ENCODE measurements around the gene PTCD1.

DNA sequence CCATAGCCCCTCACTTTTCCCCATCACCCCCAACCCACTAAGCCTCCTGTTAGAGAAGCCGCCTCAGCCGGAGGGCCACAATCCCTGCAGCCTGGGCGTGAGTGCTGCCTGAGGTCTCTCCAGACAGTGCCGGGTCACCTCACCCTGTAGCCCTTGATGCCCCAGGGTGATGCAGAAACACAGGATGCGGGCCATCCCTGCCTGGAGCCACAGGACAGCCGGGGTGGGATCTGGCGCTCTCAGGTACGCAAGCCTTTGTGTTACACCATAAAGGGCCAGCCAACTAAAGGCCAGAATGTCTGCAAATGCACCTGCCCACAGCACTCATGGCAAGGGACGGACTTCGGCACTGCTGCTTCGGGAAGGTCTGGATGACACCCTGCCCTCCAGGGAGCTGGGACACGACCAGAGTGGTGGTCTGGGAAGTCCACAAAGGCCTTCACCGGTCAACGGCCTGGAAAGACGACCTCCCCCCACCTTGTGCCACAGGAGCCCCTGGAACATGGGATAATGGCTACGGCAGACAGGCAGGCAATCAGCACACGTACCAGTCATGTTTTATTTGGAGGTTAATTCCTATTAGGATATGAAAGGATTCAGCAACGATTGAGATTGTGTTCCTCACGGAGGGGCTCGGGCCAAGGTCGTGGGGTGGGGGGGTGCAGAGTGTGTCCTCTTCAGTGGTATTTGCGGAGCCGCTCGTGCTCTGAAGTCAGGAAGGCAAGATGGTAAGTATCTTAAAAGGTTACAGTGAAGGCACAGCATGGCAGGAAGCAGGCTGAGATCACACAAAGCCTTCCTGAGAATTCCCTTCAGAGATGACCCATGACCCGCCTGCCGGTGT is 19.3 kb upstream of the PTCD1 start:
- TF ChIP-seq, protein P1, sequence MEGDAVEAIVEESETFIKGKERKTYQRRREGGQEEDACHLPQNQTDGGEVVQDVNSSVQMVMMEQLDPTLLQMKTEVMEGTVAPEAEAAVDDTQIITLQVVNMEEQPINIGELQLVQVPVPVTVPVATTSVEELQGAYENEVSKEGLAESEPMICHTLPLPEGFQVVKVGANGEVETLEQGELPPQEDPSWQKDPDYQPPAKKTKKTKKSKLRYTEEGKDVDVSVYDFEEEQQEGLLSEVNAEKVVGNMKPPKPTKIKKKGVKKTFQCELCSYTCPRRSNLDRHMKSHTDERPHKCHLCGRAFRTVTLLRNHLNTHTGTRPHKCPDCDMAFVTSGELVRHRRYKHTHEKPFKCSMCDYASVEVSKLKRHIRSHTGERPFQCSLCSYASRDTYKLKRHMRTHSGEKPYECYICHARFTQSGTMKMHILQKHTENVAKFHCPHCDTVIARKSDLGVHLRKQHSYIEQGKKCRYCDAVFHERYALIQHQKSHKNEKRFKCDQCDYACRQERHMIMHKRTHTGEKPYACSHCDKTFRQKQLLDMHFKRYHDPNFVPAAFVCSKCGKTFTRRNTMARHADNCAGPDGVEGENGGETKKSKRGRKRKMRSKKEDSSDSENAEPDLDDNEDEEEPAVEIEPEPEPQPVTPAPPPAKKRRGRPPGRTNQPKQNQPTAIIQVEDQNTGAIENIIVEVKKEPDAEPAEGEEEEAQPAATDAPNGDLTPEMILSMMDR (IDR thresholded peaks at IDR 0.05; ENCODE audit: borderline replicate concordance, extremely low read depth, low read length, poor library complexity, severe bottlenecking), result no peak
- TF ChIP-seq EZH2 (IDR thresholded peaks at IDR 0.05; ENCODE audit: borderline replicate concordance, low read depth, low read length, severe bottlenecking), result no peak

All from DND-41 (cell line).